ENCODE measurements around the gene KIAA0513.

KIAA0513 gene

GRCh38 chr16:85089525-85089924, 61.9 kb downstream of the KIAA0513 start:
- DNase-seq (ENCODE audit: low read depth in 2 of 2): no peak

- no peak for DNase-seq (ENCODE audit: low read depth in 2 of 2)
Measured at GRCh38 chr16:85090181-85090580, 62.6 kb downstream of the KIAA0513 start.

GRCh38 chr16:85090873-85091521, 63.4 kb downstream of the KIAA0513 start:
- no peak for DNase-seq (ENCODE audit: low read depth in 2 of 2)

- DNase-seq (ENCODE audit: low read depth in 2 of 2): no peak
Measured at GRCh38 chr16:85091522-85091910, 63.9 kb downstream of the KIAA0513 start.

GRCh38 chr16:85092309-85092708, 64.7 kb downstream of the KIAA0513 start:
- no peak for DNase-seq (ENCODE audit: low read depth in 2 of 2)

GRCh38 chr16:85092851-85093250, 65.3 kb downstream of the KIAA0513 start:
- no peak for DNase-seq (ENCODE audit: low read depth in 2 of 2)

GRCh38 chr16:85093705-85094104, 66.1 kb downstream of the KIAA0513 start:
- DNase-seq (ENCODE audit: low read depth in 2 of 2): no peak

- DNase-seq (ENCODE audit: low read depth in 2 of 2): no peak
Measured at GRCh38 chr16:85094176-85094805, 66.7 kb downstream of the KIAA0513 start.

- no peak for DNase-seq (ENCODE audit: low read depth in 2 of 2)
Measured at GRCh38 chr16:85094812-85095211, 67.2 kb downstream of the KIAA0513 start.

- no peak for DNase-seq (ENCODE audit: low read depth in 2 of 2)
Measured at GRCh38 chr16:85096921-85097320, 69.3 kb downstream of the KIAA0513 start.

- DNase-seq (ENCODE audit: low read depth in 2 of 2): no peak
Measured at GRCh38 chr16:85098565-85098964, 71.0 kb downstream of the KIAA0513 start.

- no peak for DNase-seq (ENCODE audit: low read depth in 2 of 2)
Measured at GRCh38 chr16:85100265-85100664, 72.7 kb downstream of the KIAA0513 start.

- DNase-seq (ENCODE audit: low read depth in 2 of 2): no peak
Measured at GRCh38 chr16:85101956-85102630, 74.5 kb downstream of the KIAA0513 start.

GRCh38 chr16:85103114-85104079, 75.8 kb downstream of the KIAA0513 start:
- no peak for DNase-seq (ENCODE audit: low read depth in 2 of 2)

GRCh38 chr16:85104147-85104546, 76.6 kb downstream of the KIAA0513 start:
- no peak for DNase-seq (ENCODE audit: low read depth in 2 of 2)

- peak; percentile 5 to 16 for DNase-seq (ENCODE audit: low read depth in 2 of 2)
Measured at GRCh38 chr16:85104821-85105391, 77.3 kb downstream of the KIAA0513 start.

- DNase-seq (ENCODE audit: low read depth in 2 of 2): no peak
Measured at GRCh38 chr16:85105475-85105874, 77.9 kb downstream of the KIAA0513 start.

- DNase-seq (ENCODE audit: low read depth in 2 of 2): no peak
Measured at GRCh38 chr16:85107083-85107482, 79.5 kb downstream of the KIAA0513 start.

- DNase-seq (ENCODE audit: low read depth in 2 of 2): no peak
Measured at GRCh38 chr16:85107532-85107931, 79.9 kb downstream of the KIAA0513 start.

GRCh38 chr16:85110105-85110504, 82.5 kb downstream of the KIAA0513 start:
- DNase-seq (ENCODE audit: low read depth in 2 of 2): no peak

- DNase-seq (ENCODE audit: low read depth in 2 of 2): no peak
Measured at GRCh38 chr16:85111184-85111583, 83.6 kb downstream of the KIAA0513 start.

- DNase-seq (ENCODE audit: low read depth in 2 of 2): no peak
Measured at GRCh38 chr16:85112364-85112763, 84.8 kb downstream of the KIAA0513 start, which contains the start of gene CIBAR2. Gene CIBAR2 (minus strand): TSS chr16:85112472. CDS start chr16:85112352, 120 bp downstream.

All from stimulated activated CD8-positive, alpha-beta memory T cell treated with anti-CD3 and anti-CD28 coated beads, Interleukin-7, amount 100 ng/mL, for 4 hours (primary cell).